HG03460 (cell line): ENCODE data around the gene SELENOT.

ENCODE experiments used
- ATAC-seq: cut with Tn5 transposase; IDR thresholded peaks from one replicate; pipeline ENCODE4 v1.9.1; 2021; ENCODE audit not compliant: unreplicated experiment

SELENOT gene

DNA sequence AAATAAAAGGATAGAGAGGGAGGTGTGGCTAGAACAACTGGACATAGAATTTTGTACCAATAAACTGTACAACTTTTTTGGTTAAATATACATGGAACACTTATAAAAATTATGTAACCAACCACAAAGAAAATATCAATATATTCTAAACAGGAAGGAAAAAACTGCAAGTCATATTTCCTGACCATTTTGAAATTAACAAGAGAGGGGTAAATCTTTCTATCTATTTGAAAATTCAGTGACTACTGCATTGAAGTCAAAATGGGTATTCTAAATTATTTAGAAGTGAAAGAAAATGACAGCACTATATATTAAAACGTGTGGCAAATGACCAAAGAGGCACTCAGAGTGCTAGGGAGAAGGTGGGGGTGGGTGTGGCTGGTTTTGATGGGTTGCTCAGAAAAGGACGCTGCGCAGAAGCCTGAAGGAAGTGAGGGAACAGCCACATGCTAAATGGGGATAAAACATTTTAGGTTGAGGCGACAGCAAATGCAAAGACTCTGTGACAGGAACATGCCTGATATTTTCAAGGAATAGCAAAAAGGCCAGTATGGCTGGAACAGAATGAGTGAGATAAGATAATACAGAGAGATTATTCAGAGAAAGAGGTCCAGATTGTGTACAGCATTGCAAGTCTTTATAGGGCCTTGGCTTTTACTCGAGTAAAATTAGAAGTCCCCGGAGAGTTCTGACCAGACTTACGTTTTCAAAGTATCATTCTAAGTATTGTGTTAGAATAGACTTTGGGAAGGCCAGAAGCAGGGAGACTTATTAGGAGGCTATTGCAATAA is 59.5 kb downstream of the SELENOT start:
- no peak for ATAC-seq

DNA sequence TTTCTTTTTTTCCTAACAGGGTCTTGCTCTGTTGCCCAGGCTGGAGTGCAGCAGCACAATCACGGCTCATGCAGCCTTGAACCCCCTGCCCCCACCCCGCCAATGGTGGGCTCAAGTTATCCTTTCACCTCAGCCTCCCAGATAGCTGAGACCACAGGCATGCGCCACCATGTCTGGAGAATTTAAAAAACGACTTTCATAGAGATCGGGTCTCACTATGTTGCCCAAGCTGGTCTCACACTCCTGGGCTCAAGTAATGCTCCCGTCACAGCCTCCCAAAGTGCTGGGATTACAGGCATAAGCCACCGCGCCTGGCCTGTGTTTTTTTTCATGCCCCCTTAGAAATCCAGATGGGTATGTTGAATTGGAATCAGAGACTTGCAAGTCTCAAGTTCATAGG is 60.3 kb downstream of the SELENOT start:
- ATAC-seq, result no peak

DNA sequence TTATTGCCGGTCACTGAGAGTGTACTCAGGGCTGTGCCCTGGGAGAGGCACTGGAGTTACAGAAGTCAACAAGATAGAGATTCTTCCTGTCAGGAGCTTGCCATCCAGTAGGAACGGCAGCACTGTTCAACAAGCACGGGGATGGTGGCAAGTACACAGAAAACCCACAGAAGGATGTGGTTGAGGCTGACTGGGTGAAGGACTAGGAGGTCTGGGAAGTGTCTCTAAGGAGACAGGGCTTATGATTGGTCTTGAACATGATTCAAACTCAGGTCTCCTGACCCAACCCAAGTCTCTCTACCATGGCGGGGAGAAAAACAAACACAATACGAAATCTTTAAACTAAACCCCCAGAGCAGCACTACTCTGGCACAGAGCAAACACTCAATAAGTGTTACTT is 63.0 kb downstream of the SELENOT start:
- ATAC-seq, result no peak

DNA sequence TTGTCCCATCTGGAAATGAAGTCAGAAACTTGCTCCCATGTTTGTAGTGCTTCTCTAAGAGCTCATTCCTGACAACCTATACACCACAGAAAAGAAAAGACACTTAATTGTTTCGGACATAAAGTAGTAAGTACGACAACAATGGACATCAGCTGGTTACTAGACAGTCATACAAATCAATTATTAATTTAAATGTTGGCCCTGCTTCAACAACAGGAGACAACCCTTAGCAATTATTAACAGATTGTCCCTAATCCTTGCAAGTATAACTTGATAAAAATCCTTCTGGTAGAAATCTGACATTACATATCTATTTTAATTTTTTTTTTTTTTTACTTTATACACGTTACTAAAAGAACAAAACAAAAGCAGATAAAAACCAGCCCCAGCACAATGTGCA is 70.8 kb downstream of the SELENOT start:
- no peak for ATAC-seq

DNA sequence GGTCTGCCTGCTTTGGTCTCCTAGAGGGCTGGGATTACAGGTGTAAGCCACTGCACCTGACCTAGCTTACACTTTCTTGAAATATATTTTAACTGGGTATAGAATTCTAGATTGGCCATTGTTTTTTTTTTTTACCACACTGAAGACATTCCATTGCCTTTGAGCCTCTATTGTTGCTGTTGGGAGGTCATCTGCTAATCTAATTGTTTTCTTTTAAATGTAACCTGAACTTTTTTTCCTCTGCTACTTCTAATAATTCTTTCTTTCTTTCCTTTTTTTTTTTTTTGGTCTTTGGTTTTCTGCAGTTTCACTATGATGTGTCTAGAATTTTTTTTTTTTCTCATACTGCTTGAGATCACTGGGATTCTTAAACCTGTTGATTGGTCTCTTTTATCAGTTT is 72.5 kb downstream of the SELENOT start:
- no peak for ATAC-seq
